ENCODE results near the gene TTF1. TPM values are rescaled to one million over a fixed set of nuclear protein-coding genes. Genes with fewer than 3 reads are reported as not detected.

Gene TTF1
- total RNA-seq, 4 donors from 2014 or later, result 9.6 to 30.4 (median 12.0) TPM

GRCh38 chr9:132333556-132333955 is 73.1 kb downstream of the TTF1 start:
- Histone ChIP-seq H3K4me3 (no peak overlapping the region), H3K9me3 (no peaks in the 10 kb centered on the region), H3K4me1 (no peaks in the 10 kb centered on the region), H3K36me3 (peaks cover 10 to 98% (median 62%) of the 10 kb centered on the region in 3 donors), H3K27me3 (no peaks in the 10 kb centered on the region), H3K27ac (no peak overlapping the region)
- DNase-seq (ENCODE audit: low spot score in 2 of 2), result no peak
- 80 to 92% methylated on average over 1 of the region's 1 CpG for WGBS, 2 donors
- TF ChIP-seq EP300 (IDR thresholded peaks at IDR 0.05), result no peak
- TF ChIP-seq CTCF (IDR thresholded peaks at IDR 0.05), result no peak
- TF ChIP-seq POLR2A (IDR thresholded peaks at IDR 0.05), result no peak

- Histone ChIP-seq H3K36me3 (peaks cover 3 to 95% (median 47%) of the 10 kb centered on the region in 3 donors), H3K4me3 (no peak overlapping the region), H3K4me1 (peaks cover 0 to 5% (median 0%) of the 10 kb centered on the region in 4 donors), H3K27me3 (no peaks in the 10 kb centered on the region), H3K27ac (no peak overlapping the region), H3K9me3 (no peaks in the 10 kb centered on the region)
- no peak for TF ChIP-seq POLR2A (IDR thresholded peaks at IDR 0.05)
- WGBS, 2 donors, result 97 to 98% methylated on average over 4 of the region's 4 CpGs
- no peak for DNase-seq (ENCODE audit: low spot score in 2 of 2)
Observed at GRCh38 chr9:132328580-132328979, 78.1 kb downstream of the TTF1 start.

GRCh38 chr9:132327537-132327936 is 79.1 kb downstream of the TTF1 start:
- H3K36me3 ChIP-seq, result peaks cover 3 to 94% (median 41%) of the 10 kb centered on the region in 3 donors
- peaks cover 0 to 5% (median 0%) of the 10 kb centered on the region in 4 donors for H3K4me1 ChIP-seq
- 98 to 99% methylated on average over 6 of the region's 6 CpGs for WGBS, 2 donors
- no peak for TF ChIP-seq EP300 (IDR thresholded peaks at IDR 0.05)
- TF ChIP-seq POLR2A (IDR thresholded peaks at IDR 0.05), result no peak
- TF ChIP-seq CTCF (IDR thresholded peaks at IDR 0.05), result no peak
- no peaks in the 10 kb centered on the region for H3K9me3 ChIP-seq
- H3K27me3 ChIP-seq, result no peaks in the 10 kb centered on the region
- no peak overlapping the region for H3K4me3 ChIP-seq
- no peak for DNase-seq (ENCODE audit: low spot score in 2 of 2)
- no peak overlapping the region for H3K27ac ChIP-seq

Small RNAs within 50 kb of the gene (small RNA-seq; reads per million reads assigned to genes)
- not detected for gene RNU5D-2P

Other genes with a start within 250 kb of the TTF1 start
- 10 to 100 TPM in 1 of 4 donors, 1 to 10 TPM in 1, under 1 TPM in 2; 0.63 to 21.4 (median 1.0) TPM for gene NTNG2, start 244.8 kb downstream of the TTF1 start, total RNA-seq
- 10 to 100 TPM; 64.0 to 73.9 (median 65.1) TPM for gene SETX, start 51.9 kb downstream of the TTF1 start, total RNA-seq
- gene CFAP77, start 3.4 kb upstream of the TTF1 start, total RNA-seq, result under 1 TPM in 1 of 4 donors, not detected in 3; 0.66 TPM
- not detected for gene BARHL1, start 175.8 kb upstream of the TTF1 start, total RNA-seq